CD4-positive, alpha-beta T cell (primary cell): ENCODE results near the gene ANXA4. TPM values are rescaled to one million over a fixed set of nuclear protein-coding genes. Genes with fewer than 3 reads are reported as not detected.

Experiments used
- ATAC-seq: fragments of 200-7000 bp; cut with Tn5 transposase; one replicate; pipeline ENCODE4 v1.10.0; 2022; ENCODE audit warnings: mild to moderate bottlenecking; ENCODE audit not compliant: poor library complexity
- CTCF ChIA-PET: fragments of 350-600 bp; sonication (Branson Sonifier 250); formaldehyde crosslinking; loops from one replicate; lab custom pipeline; 2021; ENCODE audit warnings: antibody characterized with exemption, inconsistent platforms; lab: Charles Lee
- POLR2A ChIA-PET: fragments of 350-600 bp; sonication (Branson Sonifier 250); formaldehyde crosslinking; loops from one replicate; lab custom pipeline; 2021; ENCODE audit warnings: antibody characterized with exemption, inconsistent platforms; lab: Charles Lee
- DNase-seq, 14 experiments: peaks; one replicate each; pipeline ENCODE4 v3.0.0-alpha.2; 2013 to 2020; ENCODE audit warnings: mixed read lengths in 2 of 14
- H3K27ac ChIP-seq, 2 donors: one replicate each; pipeline versions ENCODE4 v1.5.1 to v1.7.0; 2013; ENCODE audit warnings: low read length in 2 of 2, low read depth in 1 of 2, mild to moderate bottlenecking in 1 of 2
- H3K27me3 ChIP-seq, 2 experiments: 1 replicate in 1 of 2; 2 replicates in 1 of 2; pipeline versions ENCODE4 v1.6.1 to v1.7.0; 2013; ENCODE audit warnings: low read length in 2 of 2, control low read depth in 1 of 2, mild to moderate bottlenecking in 1 of 2, moderate library complexity in 1 of 2; ENCODE audit not compliant: insufficient read depth in 2 of 2, control insufficient read depth in 1 of 2
- H3K36me3 ChIP-seq: one replicate; pipeline ENCODE4 v1.6.1; 2013; ENCODE audit warnings: low read length, control low read depth; ENCODE audit not compliant: insufficient read depth
- H3K4me1 ChIP-seq: one replicate; pipeline ENCODE4 v1.6.1; 2013; ENCODE audit warnings: low read length, control low read depth; ENCODE audit not compliant: insufficient read depth
- H3K4me3 ChIP-seq: one replicate; pipeline ENCODE4 v1.5.1; 2013; ENCODE audit warnings: mild to moderate bottlenecking, low read length, moderate library complexity
- H3K9me3 ChIP-seq, 2 experiments: 1 replicate in 1 of 2; 2 replicates in 1 of 2; pipeline versions ENCODE4 v1.6.1 to v1.7.0; 2013; ENCODE audit warnings: low read length in 2 of 2, mild to moderate bottlenecking in 2 of 2, control low read depth in 1 of 2, moderate library complexity in 1 of 2; ENCODE audit not compliant: control insufficient read depth in 1 of 2, insufficient read depth in 1 of 2
- H3K27ac Mint-ChIP-seq: one replicate; pipeline ENCODE4 v1.8.0; 2020; ENCODE audit warnings: mixed read lengths
- H3K27me3 Mint-ChIP-seq: one replicate; pipeline ENCODE4 v1.8.0; 2021; ENCODE audit warnings: mixed read lengths
- H3K36me3 Mint-ChIP-seq: one replicate; pipeline ENCODE4 v1.8.0; 2021; ENCODE audit warnings: low read depth, mixed read lengths
- H3K4me1 Mint-ChIP-seq: one replicate; pipeline ENCODE4 v1.8.0; 2021; ENCODE audit warnings: low read depth, mixed read lengths
- H3K4me3 Mint-ChIP-seq: one replicate; pipeline ENCODE4 v1.8.0; 2020; ENCODE audit warnings: mild to moderate bottlenecking, mixed read lengths
- H3K9me3 Mint-ChIP-seq: one replicate; pipeline ENCODE4 v1.8.0; 2020; ENCODE audit warnings: mixed read lengths
- intact Hi-C, 2 experiments: fragments of 100-400 bp; cut with DNase I in 1 of 2; cut with micrococcal nuclease in 1 of 2; formaldehyde crosslinking; loops; one replicate each; pipeline versions ENCODE4 v1.15.1 to v1.9.0; 2023 to 2025; cut with DNase I, micrococcal nuclease
- total RNA-seq, 174 experiments: library from RNA in 2 of 174; stranded (reverse) in 2 of 174; gene quantifications; one replicate each; pipeline ENCODE4 v1.2.3 and lab custom pipeline; 2021 to 2026
- TF ChIP-seq, protein P1 (sequence below): fragments of 200-600 bp; IDR thresholded peaks from one replicate; pipeline ENCODE4 v1.8.0; 2022; ENCODE audit warnings: antibody characterized with exemption, mild to moderate bottlenecking

The ANXA4 gene
- total RNA-seq, 2 experiments from 2014 or later: 4.0 to 5.3 TPM

DNA sequence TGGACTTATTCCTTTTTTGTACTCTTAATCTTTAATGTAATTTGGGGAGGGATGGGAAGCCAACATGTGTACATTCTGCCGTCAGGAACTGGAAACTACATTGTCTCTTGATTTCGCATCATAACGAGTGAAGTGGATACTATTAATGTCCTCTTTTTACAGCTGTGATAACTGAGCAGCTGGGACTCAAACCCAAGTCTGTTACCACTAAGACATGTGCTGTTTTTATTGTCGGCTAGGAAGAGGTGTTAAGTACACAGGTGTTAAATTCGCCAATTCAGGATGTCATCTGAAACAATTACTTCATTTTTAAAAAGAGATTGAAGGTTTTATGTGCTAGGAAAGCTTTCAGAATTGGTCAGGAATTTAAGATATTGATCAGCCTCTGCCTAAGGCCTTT is 94.4 kb downstream of the ANXA4 start:
- intact Hi-C loops: loop anchor here in 1 of 2 experiments (10.0 kb wide), 1 partner anchor 228 kb away; no protein-coding TSS in a partner anchor
- H3K9me3 ChIP-seq: no peaks in the 10 kb centered on the region
- no peaks in the 10 kb centered on the region for H3K27me3 ChIP-seq
- H3K4me1 Mint-ChIP-seq: peaks cover 53% of the 10 kb centered on the region
- H3K27me3 Mint-ChIP-seq: no peaks in the 10 kb centered on the region
- no peaks in the 10 kb centered on the region for H3K9me3 Mint-ChIP-seq
- no peak for DNase-seq
- TF ChIP-seq, protein P1, sequence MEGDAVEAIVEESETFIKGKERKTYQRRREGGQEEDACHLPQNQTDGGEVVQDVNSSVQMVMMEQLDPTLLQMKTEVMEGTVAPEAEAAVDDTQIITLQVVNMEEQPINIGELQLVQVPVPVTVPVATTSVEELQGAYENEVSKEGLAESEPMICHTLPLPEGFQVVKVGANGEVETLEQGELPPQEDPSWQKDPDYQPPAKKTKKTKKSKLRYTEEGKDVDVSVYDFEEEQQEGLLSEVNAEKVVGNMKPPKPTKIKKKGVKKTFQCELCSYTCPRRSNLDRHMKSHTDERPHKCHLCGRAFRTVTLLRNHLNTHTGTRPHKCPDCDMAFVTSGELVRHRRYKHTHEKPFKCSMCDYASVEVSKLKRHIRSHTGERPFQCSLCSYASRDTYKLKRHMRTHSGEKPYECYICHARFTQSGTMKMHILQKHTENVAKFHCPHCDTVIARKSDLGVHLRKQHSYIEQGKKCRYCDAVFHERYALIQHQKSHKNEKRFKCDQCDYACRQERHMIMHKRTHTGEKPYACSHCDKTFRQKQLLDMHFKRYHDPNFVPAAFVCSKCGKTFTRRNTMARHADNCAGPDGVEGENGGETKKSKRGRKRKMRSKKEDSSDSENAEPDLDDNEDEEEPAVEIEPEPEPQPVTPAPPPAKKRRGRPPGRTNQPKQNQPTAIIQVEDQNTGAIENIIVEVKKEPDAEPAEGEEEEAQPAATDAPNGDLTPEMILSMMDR: no peak
- no peak overlapping the region for H3K4me3 ChIP-seq
- H3K4me3 Mint-ChIP-seq: no peak overlapping the region
- ATAC-seq: no peak
- CTCF ChIA-PET: no interaction called here
- no peak overlapping the region for H3K27ac ChIP-seq
- POLR2A ChIA-PET: interaction anchor here (1.4 kb wide), 1 partner anchor 399 kb away, joined by 4 read pairs; the partner anchor contains the start of gene NFU1
- H3K36me3 ChIP-seq: peaks cover 28% of the 10 kb centered on the region
- H3K4me1 ChIP-seq: peaks cover 16% of the 10 kb centered on the region
- no peak overlapping the region for H3K27ac Mint-ChIP-seq
- H3K36me3 Mint-ChIP-seq: peaks cover 69% of the 10 kb centered on the region

DNA sequence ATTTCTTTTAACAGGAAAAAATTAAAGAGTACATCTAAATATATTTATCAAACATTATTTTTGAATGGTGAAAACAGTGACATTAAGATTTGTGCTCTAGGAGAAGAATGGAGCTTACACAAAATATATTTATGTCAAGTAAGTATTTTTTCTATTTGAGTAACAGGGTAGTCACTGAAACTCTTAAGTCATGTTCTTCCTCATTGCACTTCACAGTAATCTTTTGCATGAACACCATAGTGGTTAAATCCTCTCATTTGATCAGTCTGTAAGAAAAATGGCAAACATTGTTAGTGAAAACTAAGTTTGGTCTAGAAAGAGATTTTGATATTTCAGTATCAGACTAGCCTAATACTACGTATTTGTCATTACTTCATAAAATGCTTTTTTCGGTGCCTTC is 95.6 kb downstream of the ANXA4 start:
- POLR2A ChIA-PET: no interaction called here
- intact Hi-C loops: loop anchor here in 1 of 2 experiments (10.0 kb wide), 1 partner anchor 227 kb away; no protein-coding TSS in a partner anchor

DNA sequence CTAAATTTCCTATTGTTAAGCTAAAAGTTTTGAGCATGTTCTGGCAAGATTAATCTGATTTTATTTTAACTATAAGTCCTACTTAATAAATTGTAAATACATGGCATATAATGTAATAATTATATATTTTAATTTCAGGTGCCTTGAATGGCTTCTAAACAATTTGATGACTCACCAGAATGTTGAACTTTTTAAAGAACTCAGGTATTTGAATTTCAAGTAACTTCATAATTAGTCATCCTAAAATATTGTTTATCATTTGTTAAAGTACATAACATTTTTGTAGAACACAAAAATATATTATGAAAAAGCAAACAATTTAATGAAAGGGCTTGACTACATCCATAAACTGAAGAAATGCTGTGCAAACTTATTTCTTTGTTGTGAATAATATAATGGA is 102.1 kb downstream of the ANXA4 start:
- TF ChIP-seq, protein P1: no peak
- H3K27ac ChIP-seq: no peak overlapping the region
- ChIA-PET POLR2A (no interaction called here), CTCF (no interaction called here)
- intact Hi-C loops: no loop called here
- no peak overlapping the region for H3K4me3 ChIP-seq
- Mint-ChIP-seq H3K27me3 (no peaks in the 10 kb centered on the region), H3K4me1 (no peaks in the 10 kb centered on the region), H3K9me3 (no peaks in the 10 kb centered on the region), H3K4me3 (no peak overlapping the region), H3K27ac (no peak overlapping the region), H3K36me3 (peaks cover 73% of the 10 kb centered on the region)
- DNase-seq: no peak
- H3K9me3 ChIP-seq: no peaks in the 10 kb centered on the region
- no peaks in the 10 kb centered on the region for H3K4me1 ChIP-seq
- H3K27me3 ChIP-seq: no peaks in the 10 kb centered on the region
- peaks cover 53% of the 10 kb centered on the region for H3K36me3 ChIP-seq
- ATAC-seq: no peak

More for the DNA sequence above, 95.6 kb downstream of the ANXA4 start:
- no peak for DNase-seq
- TF ChIP-seq, protein P1: no peak
- peaks cover 8% of the 10 kb centered on the region for H3K4me1 ChIP-seq
- H3K4me3 ChIP-seq: no peak overlapping the region
- H3K27me3 ChIP-seq: no peaks in the 10 kb centered on the region
- Mint-ChIP-seq H3K27me3 (no peaks in the 10 kb centered on the region), H3K27ac (no peak overlapping the region), H3K9me3 (no peaks in the 10 kb centered on the region), H3K36me3 (peaks cover 75% of the 10 kb centered on the region), H3K4me1 (peaks cover 43% of the 10 kb centered on the region), H3K4me3 (no peak overlapping the region)
- CTCF ChIA-PET: no interaction called here
- H3K27ac ChIP-seq: no peak overlapping the region
- peaks cover 30% of the 10 kb centered on the region for H3K36me3 ChIP-seq
- ATAC-seq: no peak
- H3K9me3 ChIP-seq: no peaks in the 10 kb centered on the region
